Heart left ventricle (tissue), 16 donors: ENCODE measurements around the gene RNF130. TPM values are rescaled to one million over a fixed set of nuclear protein-coding genes. Genes with fewer than 3 reads are reported as not detected.

Source experiments
- ATAC-seq, 4 donors: fragments of 200-7000 bp; cut with Tn5 transposase; one replicate each; pipeline ENCODE4 v1.9.1; 2020 to 2022; ENCODE audit warnings: moderate library complexity in 4 of 4, mild to moderate bottlenecking in 3 of 4, moderate number of reproducible peaks in 1 of 4
- DNase-seq, 5 donors: peaks; one replicate each; pipeline ENCODE4 v3.0.0-alpha.2; 2020
- H3K27ac ChIP-seq, 12 donors: fragments of 200-600 bp; sonication (generic) in 4 of 12; one replicate each; pipeline versions ENCODE4 v1.5.0 to v1.8.0; 2016 to 2022; ENCODE audit warnings: mild to moderate bottlenecking in 2 of 12
- H3K27me3 ChIP-seq, 9 donors: fragments of 200-600 bp; sonication (generic) in 2 of 9; one replicate each; pipeline versions ENCODE4 v1.5.1 to v1.8.0; 2016 to 2022; ENCODE audit warnings: mild to moderate bottlenecking in 3 of 9
- H3K36me3 ChIP-seq, 9 donors: fragments of 200-600 bp; sonication (generic) in 2 of 9; one replicate each; pipeline versions ENCODE4 v1.5.0 to v1.8.0; 2018 to 2022; ENCODE audit warnings: mild to moderate bottlenecking in 2 of 9
- H3K4me1 ChIP-seq, 12 donors: fragments of 200-600 bp; sonication (generic) in 4 of 12; one replicate each; pipeline versions ENCODE4 v1.5.0 to v1.8.0; 2016 to 2022; ENCODE audit warnings: mild to moderate bottlenecking in 3 of 12
- H3K4me3 ChIP-seq, 12 donors: fragments of 200-600 bp; sonication (generic) in 4 of 12; one replicate each; pipeline versions ENCODE4 v1.5.0 to v1.8.0; 2017 to 2022; ENCODE audit warnings: mild to moderate bottlenecking in 9 of 12, moderate library complexity in 4 of 12
- H3K9me3 ChIP-seq, 12 donors: fragments of 200-600 bp; sonication (generic) in 4 of 12; one replicate each; pipeline versions ENCODE4 v1.5.0 to v1.8.0; 2016 to 2022; ENCODE audit warnings: mild to moderate bottlenecking in 1 of 12
- CTCF ChIP-seq, 12 donors: fragments of 200-600 bp; sonication (generic) in 4 of 12; IDR thresholded peaks; one replicate each; pipeline versions ENCODE4 v1.5.0 to v1.8.0; 2018 to 2022; ENCODE audit warnings: antibody characterized with exemption in 12 of 12, mild to moderate bottlenecking in 5 of 12
- POLR2A ChIP-seq, 2 donors: fragments of 450-650 bp; IDR thresholded peaks; one replicate each; pipeline ENCODE4 v1.6.1; 2017; ENCODE audit warnings: antibody characterized with exemption in 2 of 2, mild to moderate bottlenecking in 2 of 2, moderate library complexity in 2 of 2
- WGBS, 4 donors: extraction: QIAGEN DNeasy Blood & Tissue Kit in 2 of 4; methylation state at CpG; one replicate each; pipeline versions ENCODE4 v1.1.5 to v1.1.7; 2013 to 2018; 5-methylcytosine and 5-hydroxymethylcytosine counted together
- intact Hi-C, 10 donors: fragments of 100-400 bp; cut with DNase I; formaldehyde crosslinking; loops; one replicate each; pipeline versions ENCODE4 v1.11.1 to v1.14.2; 2022
- polyA plus RNA-seq, 2 donors: library from polyadenylated mRNA; stranded (reverse); fragments of 200-250 nt; gene quantifications; one replicate each; pipeline ENCODE4 v1.2.3, GENCODE V29; 2013
- total RNA-seq, 9 donors: library from RNA; depleted of rRNA in 2 of 9; stranded (reverse); fragments of >200 nt in 2 of 9; fragmentation: NEBNext Ultra II Directional in 3 of 9; extraction: Animal tissue kit (Norgen Biotek cat#: 25700) in 3 of 9; gene quantifications; one replicate each; pipeline versions ENCODE4 v1.1.0 to v1.2.4, GENCODE V29; 2016 to 2023
- donor health status: ischemic (EF 13 %, LVEDD 7.1; RV severe dilation, severe dysfunction).
- donor health status: healthy with polysubstance abuse.
- donor health status: DM: no; HTN: yes; CAD: no.
- donor health status: DM: no; HTN: no; CAD: no.
- donor health status: ischemic (EF 25% LVEDD 6.9; RV normal size, moderate dysfunction).
- donor health status: ischemic (EF 25% LVEDD 5.7; RV mildly dilated, moderate dysfunction).
- donor health status: healthy.
- donor health status: DM: yes; HTN: yes; CAD: no.
- donor health status: ischemic (EF 35%, LVEDD 5.7; RV mildly dilated, moderate dysfunction).
- donor health status: nonischemic (EF 11% LVEDD 7.7; RV severe dilation, severe dysfunction).
- donor health status: DM: yes; HTN: yes; CAD: no.
- donor health status: PGD.
- donor health status: ischemic (EF 29% LVEDD 5.4; RV normal size, mild dysfunction).
- donor health status: nonischemic (EF 23%, LVEDD 6.1; RV moderate dilation, normal function).

RNF130 gene
- total and polyA plus RNA-seq, 11 donors: 26.3 to 76.2 (median 38.7) TPM

DNA sequence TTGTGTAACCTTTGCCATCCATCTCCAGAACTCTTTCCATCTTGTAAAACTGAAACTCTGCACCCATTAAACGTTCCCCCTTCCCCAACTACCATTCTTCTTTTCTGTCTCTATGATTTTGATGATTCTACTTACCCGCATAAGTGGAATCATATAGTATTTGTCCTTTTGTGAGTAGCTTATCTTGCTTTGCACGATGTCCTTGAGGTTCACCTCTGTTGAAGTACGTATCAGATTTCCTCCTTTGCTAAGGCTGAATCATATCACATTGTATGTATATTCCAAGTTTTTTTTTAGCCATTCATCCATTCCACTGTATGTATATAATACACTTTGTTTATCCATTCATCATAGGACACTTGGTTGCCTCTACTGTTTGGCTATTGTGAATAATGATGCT is 2.9 kb upstream of the RNF130 start:
- no peak overlapping the region for H3K27ac ChIP-seq
- H3K4me1 ChIP-seq: peaks cover 0 to 19% (median 13%) of the 10 kb centered on the region in 12 donors
- peaks cover 0 to 6% (median 0%) of the 10 kb centered on the region in 12 donors for H3K9me3 ChIP-seq
- TF ChIP-seq POLR2A (IDR thresholded peaks at IDR 0.05) (no peak), CTCF (IDR thresholded peaks at IDR 0.05) (no peak)
- intact Hi-C loops: loop anchor here in 3 of 10 donors (5.0 to 10.0 kb wide), 3 partner anchors 70 to 170 kb away; partner anchors contain the start of gene TBC1D9B (in 2 of the 3)
- ATAC-seq (no peak), DNase-seq (no peak)
- H3K36me3 ChIP-seq: no peaks in the 10 kb centered on the region
- 68 to 75% (median 71%) methylated on average over 4 of the region's 4 CpGs for WGBS, 4 donors
- H3K27me3 ChIP-seq: peaks cover 0 to 4% (median 0%) of the 10 kb centered on the region in 9 donors
- H3K4me3 ChIP-seq: no peak overlapping the region

- Histone ChIP-seq H3K4me1 (peaks cover 0 to 36% (median 15%) of the 10 kb centered on the region in 12 donors), H3K9me3 (peaks cover 0 to 6% (median 0%) of the 10 kb centered on the region in 12 donors), H3K27me3 (no peaks in the 10 kb centered on the region), H3K36me3 (no peaks in the 10 kb centered on the region), H3K4me3 (peak overlapping the region in 7 of 12 donors; percentile 75 to 99 (median 85)), H3K27ac (peak overlapping the region in 10 of 12 donors; percentile 91 to 100 (median 98))
- 75 to 81% (median 77%) methylated on average over 21 to 25 of the region's 25 CpGs for WGBS, 4 donors
- no peak for TF ChIP-seq POLR2A (IDR thresholded peaks at IDR 0.05)
- TF ChIP-seq CTCF (IDR thresholded peaks at IDR 0.05): no peak
- intact Hi-C loops: loop anchor here in 3 of 10 donors (5.0 to 10.0 kb wide), 3 partner anchors 68 to 168 kb away; partner anchors contain the start of gene TBC1D9B (in 2 of the 3)
- peak in 1 of 5 donors; percentile 21 for DNase-seq
- ATAC-seq: no peak
These were observed 997 bp upstream of the RNF130 start for GRCh38 chr5:180072556-180072955.

DNA sequence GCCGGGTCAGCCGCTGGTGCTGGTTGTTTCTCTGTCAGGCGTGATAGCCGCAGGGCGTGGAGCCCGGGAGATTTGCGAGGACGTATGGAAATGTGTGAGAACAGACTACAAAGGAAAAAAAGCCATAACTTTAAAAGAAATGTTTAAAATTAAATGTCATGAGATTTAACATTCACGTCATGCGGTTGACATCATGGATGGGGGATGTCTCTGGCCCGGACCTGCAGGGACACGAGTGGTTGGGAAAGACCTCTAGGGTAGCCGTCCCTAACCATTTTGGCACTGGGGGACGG is 643 bp upstream of the RNF130 start:
- no peak for ATAC-seq
- Histone ChIP-seq H3K27ac (peak overlapping the region in 11 of 12 donors; percentile 91 to 100 (median 98)), H3K9me3 (peaks cover 0 to 6% (median 0%) of the 10 kb centered on the region in 12 donors), H3K36me3 (no peaks in the 10 kb centered on the region), H3K27me3 (no peaks in the 10 kb centered on the region), H3K4me1 (peaks cover 0 to 38% (median 15%) of the 10 kb centered on the region in 12 donors), H3K4me3 (peak overlapping the region in 11 of 12 donors; percentile 75 to 99 (median 90))
- DNase-seq: no peak
- 13 to 17% (median 15%) methylated on average over 14 of the region's 14 CpGs for WGBS, 4 donors
- intact Hi-C loops: loop anchor here in 3 of 10 donors (5.0 to 10.0 kb wide), 3 partner anchors 67 to 167 kb away; partner anchors contain the start of gene TBC1D9B (in 2 of the 3)
- TF ChIP-seq CTCF (IDR thresholded peaks at IDR 0.05) (no peak), POLR2A (IDR thresholded peaks at IDR 0.05) (no peak)

GRCh38 chr5:180070756-180071530 is 616 bp downstream of the RNF130 start:
- peak overlapping the region; percentile 75 to 99 (median 90) for H3K4me3 ChIP-seq
- ATAC-seq: peak in 3 of 4 donors; percentile 38 to 47 (median 43)
- no peaks in the 10 kb centered on the region for H3K27me3 ChIP-seq
- H3K9me3 ChIP-seq: peaks cover 0 to 6% (median 0%) of the 10 kb centered on the region in 12 donors
- intact Hi-C loops: loop anchor here in 3 of 10 donors (1.0 to 10.0 kb wide), 4 partner anchors 63 to 166 kb away; partner anchors contain the start of gene TBC1D9B (in 2 of the 3)
- peak overlapping the region; percentile 91 to 100 (median 98) for H3K27ac ChIP-seq
- DNase-seq: peak in 4 of 5 donors; percentile 42 to 57 (median 48)
- H3K36me3 ChIP-seq: no peaks in the 10 kb centered on the region
- 1 to 2% (median 2%) methylated on average over 22 to 48 of the region's 48 CpGs for WGBS, 4 donors
- H3K4me1 ChIP-seq: peaks cover 0 to 38% (median 15%) of the 10 kb centered on the region in 12 donors
- no peak for TF ChIP-seq POLR2A (IDR thresholded peaks at IDR 0.05)
- TF ChIP-seq CTCF (IDR thresholded peaks at IDR 0.05): no peak
